ENCODE results near the gene RHOV.

RHOV gene, protein sequence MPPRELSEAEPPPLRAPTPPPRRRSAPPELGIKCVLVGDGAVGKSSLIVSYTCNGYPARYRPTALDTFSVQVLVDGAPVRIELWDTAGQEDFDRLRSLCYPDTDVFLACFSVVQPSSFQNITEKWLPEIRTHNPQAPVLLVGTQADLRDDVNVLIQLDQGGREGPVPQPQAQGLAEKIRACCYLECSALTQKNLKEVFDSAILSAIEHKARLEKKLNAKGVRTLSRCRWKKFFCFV

DNA sequence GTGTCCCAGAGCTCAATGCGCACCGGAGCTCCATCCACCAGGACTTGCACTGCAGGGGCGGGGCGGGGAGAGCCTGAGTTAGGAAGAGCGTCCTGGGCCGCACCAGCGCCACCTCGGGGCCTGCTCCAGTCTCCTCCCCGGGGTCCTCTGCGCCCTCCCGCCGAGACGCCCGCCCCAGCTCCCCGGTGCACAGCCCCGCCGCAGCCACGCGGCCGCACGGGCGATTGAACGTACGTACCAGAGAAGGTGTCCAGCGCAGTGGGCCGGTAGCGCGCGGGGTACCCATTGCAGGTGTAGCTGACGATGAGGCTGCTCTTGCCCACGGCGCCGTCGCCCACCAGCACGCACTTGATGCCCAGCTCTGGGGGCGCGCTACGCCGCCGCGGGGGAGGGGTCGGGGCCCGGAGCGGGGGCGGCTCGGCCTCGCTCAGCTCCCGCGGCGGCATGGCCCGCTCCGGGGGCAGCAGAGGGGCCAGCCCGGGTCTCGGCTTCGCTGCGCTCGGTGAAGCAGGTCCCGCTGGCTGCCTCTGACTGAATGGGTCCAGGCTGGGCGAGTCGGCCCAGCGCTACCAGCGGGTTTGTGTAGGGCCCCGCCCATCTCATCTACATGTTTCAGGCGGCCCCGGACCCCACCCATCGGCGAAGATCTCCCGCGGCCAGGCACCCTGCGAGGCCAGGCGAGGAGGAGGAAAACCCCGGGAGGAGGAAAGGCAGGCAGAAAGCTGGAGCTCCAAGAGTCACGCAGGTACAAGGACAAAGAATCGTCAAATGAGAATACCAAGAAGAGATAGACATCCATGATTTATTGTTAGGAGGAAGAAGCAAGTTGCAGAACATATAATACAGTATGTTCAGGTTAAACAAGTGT lies at the start of gene RHOV:
Gene RHOV, minus strand, starts transcription at position 541 of the 868 bp plus-strand sequence. Its CDS starts 95 bp downstream, at position 446.
- TF ChIP-seq, protein P1, sequence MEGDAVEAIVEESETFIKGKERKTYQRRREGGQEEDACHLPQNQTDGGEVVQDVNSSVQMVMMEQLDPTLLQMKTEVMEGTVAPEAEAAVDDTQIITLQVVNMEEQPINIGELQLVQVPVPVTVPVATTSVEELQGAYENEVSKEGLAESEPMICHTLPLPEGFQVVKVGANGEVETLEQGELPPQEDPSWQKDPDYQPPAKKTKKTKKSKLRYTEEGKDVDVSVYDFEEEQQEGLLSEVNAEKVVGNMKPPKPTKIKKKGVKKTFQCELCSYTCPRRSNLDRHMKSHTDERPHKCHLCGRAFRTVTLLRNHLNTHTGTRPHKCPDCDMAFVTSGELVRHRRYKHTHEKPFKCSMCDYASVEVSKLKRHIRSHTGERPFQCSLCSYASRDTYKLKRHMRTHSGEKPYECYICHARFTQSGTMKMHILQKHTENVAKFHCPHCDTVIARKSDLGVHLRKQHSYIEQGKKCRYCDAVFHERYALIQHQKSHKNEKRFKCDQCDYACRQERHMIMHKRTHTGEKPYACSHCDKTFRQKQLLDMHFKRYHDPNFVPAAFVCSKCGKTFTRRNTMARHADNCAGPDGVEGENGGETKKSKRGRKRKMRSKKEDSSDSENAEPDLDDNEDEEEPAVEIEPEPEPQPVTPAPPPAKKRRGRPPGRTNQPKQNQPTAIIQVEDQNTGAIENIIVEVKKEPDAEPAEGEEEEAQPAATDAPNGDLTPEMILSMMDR (conservative IDR thresholded peaks at IDR 0.05; ENCODE audit: low read length), result no peak; the same call in 1 of the 2 replicates
- peak; percentile 20 for DNase-seq (ENCODE audit: low read depth)
- peak within 1 kb of the TSS; percentile 48 for H3K4me3 ChIP-seq (ENCODE audit: low read length)

DNA sequence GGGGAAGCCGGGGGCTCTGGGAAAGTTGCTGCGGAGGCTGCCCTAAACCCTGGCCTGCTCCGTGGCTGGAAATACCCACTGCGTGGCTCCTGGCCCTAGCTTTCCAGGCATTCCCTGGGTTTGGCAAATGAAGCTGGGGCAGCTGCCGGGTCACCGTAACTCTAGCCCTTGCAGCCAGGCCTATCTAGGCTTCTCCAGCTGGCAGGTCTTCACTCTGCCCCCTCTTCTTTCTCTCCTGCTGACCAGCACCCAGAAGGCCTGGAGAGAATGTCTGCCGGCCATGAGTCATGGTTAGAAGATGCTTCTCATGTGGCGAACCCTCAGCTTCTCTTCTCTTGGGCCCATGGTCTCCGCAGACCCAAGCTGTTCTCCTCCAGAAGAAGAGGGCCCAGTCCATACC lies 49.5 kb upstream of the RHOV start:
- TF ChIP-seq, protein P1 (conservative IDR thresholded peaks at IDR 0.05; ENCODE audit: low read length), result no peak
- no peak for DNase-seq (ENCODE audit: low read depth)
- H3K4me3 ChIP-seq (ENCODE audit: low read length), result no peak overlapping the region

DNA sequence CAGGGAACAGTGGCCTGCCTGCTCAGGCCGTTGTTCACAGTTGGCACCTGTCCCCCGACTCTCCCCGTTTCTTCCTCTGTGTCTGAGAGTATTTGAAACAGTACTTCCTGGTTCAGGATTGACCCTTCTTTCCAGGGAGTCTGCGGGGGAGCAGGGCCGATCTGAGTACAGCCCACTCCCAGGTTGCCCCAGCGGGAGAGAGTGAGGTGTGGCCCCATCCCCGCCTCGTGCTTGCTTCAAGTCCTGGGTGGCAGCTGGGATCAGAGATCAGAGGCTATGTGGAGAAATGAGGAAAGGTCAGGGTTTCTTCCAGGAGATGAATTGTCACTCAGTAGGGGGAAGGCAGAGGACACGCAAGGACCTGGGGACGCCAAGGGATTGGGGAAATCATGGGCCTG lies 48.6 kb upstream of the RHOV start:
- TF ChIP-seq, protein P1 (conservative IDR thresholded peaks at IDR 0.05; ENCODE audit: low read length), result no peak
- DNase-seq (ENCODE audit: low read depth), result no peak
- no peak overlapping the region for H3K4me3 ChIP-seq (ENCODE audit: low read length)

DNA sequence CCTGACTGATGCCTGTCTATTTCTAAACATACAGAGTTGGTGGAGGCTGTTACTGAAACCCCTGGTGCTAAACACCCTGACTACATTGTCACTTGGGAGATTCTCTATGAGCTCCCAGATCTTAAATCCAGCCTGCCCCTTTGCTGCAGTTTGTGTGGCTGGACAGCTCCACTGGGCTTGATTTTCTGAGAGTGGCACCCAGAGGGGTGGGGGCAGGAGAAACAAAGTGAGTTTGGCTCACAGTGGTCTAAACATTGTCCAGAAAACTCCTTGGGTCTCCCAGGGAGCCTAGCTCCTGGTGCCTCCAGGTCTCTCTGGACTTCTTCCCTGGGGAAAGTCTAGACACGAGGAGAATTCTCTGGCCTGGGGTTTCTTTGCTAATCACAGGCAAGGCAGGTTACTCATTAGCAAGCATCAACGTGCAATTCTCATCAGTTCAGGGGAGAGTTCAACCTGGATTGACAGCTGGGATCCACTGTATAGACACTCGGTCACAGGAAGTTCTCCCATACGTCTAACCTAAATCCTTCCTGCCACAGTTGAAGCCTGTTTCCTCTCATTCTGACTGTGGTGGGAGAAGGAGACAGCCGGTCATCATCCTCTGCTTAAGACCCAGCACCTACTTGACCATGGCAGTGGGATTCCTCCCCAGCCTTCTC lies 48.0 kb upstream of the RHOV start:
- H3K4me3 ChIP-seq (ENCODE audit: low read length), result no peak overlapping the region
- TF ChIP-seq, protein P1 (conservative IDR thresholded peaks at IDR 0.05; ENCODE audit: low read length), result no peak
- no peak for DNase-seq (ENCODE audit: low read depth)

DNA sequence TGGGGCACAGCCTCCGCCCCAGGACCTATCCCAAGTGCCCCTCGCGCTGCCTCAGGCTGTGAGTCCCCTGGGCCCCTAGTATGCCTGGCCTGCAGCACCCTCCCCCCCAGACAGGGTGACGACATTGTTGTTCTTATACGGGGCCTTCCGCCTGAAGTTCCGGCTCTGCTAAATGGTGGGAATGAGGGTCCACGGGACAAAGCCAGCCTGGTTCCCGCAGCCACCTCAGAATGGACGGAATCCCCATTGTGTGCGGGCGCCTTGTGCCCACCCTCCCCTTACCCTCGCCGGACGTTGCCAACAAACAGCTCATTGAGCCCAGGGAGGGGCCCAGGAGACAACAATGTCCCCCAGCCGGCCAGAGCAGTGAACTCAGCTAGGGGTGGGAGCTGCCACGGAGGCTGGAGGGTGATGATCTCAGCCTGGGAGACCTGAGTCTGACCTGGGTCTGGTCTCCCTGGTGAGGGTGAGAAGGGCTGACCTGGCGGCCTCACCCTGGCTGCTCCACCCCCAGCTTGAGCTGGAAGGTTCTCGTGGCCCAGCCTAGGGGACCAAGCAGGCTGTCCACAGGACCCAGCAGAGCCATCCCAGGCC lies 44.9 kb upstream of the RHOV start:
- TF ChIP-seq, protein P1 (conservative IDR thresholded peaks at IDR 0.05; ENCODE audit: low read length), result no peak

DNA sequence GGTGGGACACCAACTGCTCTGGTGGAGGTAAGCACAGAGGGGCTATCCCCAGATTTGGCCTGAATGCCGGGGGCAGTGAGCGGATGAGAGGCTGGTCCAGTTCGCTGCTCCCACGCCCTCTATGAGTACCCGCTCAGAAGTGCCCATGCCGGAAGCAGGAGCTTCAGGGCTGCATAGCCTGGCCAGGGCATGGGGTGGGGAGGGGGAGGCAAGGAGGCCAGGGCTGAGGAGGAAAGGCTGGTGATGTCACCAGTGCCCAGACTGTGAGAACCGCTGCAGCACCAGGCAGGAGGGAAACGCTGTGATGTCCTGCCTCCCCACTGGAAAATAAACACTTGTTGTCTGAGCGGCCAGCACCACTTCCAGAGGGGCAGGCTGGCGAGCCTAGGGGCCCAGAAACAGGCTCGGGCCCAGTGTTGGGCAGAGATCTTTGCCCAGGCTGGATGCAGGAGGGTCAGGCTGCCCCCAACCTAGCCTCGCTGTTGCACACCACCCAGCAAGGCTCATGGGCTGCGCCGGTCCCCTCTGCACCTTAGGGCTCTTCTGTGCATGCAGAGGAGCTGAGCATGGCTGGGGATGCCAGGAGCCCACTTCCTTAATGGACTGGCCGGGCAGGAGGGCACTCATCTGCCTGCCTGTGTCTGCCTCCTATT lies 44.2 kb upstream of the RHOV start:
- H3K4me3 ChIP-seq (ENCODE audit: low read length), result no peak overlapping the region
- DNase-seq (ENCODE audit: low read depth), result no peak
- TF ChIP-seq, protein P1 (conservative IDR thresholded peaks at IDR 0.05; ENCODE audit: low read length), result no peak

More for the DNA sequence above, 44.9 kb upstream of the RHOV start:
- DNase-seq (ENCODE audit: low read depth), result no peak
- H3K4me3 ChIP-seq (ENCODE audit: low read length), result no peak overlapping the region

All from AG10803 (cell line).